ENCODE data around the gene DVL2. TPM values are rescaled to one million over a fixed set of nuclear protein-coding genes. Genes with fewer than 3 reads are reported as not detected.

Gene DVL2
- total and polyA plus RNA-seq, 2 experiments from 2014 or later = 19.5 to 41.2 TPM

GRCh38 chr17:7232114-7232513, 2.2 kb downstream of the DVL2 start:
- in situ Hi-C loops (cut with MboI) = no loop called here
- 70 to 72% methylated on average over 5 of the region's 5 CpGs for WGBS, 2 experiments (ENCODE audit: low coverage in 1 of 2, low lambda C conversion rate in 2 of 2, missing lambda C conversion rate in 2 of 2)
- H3K36me3 ChIP-seq (ENCODE audit: low read depth) = no peaks in the 10 kb centered on the region; the same call in 1 of the 2 replicates

GRCh38 chr17:7229504-7229903, 4.8 kb downstream of the DVL2 start:
- Histone ChIP-seq H3K79me2 (ENCODE audit: insufficient read depth) (peaks cover 56% of the 10 kb centered on the region), H3K4me3 (no peak overlapping the region), H2AFZ (no peak overlapping the region), H3K27me3 (replicated peaks; ENCODE audit: insufficient read depth) (no peaks in the 10 kb centered on the region), H3K9ac (no peak overlapping the region), H3K9me2 (ENCODE audit: insufficient read depth) (no peaks in the 10 kb centered on the region), H3K36me3 (ENCODE audit: low read depth) (peaks cover 6% of the 10 kb centered on the region; the same call in 1 of the 2 replicates), H3K9me3 (ENCODE audit: low read depth) (no peaks in the 10 kb centered on the region), H4K20me1 (ENCODE audit: insufficient read depth) (no peaks in the 10 kb centered on the region; the same call in 1 of the 2 replicates), H3K27ac (no peak overlapping the region), H3K4me2 (ENCODE audit: unreplicated experiment) (no peak overlapping the region), H3K4me1 (ENCODE audit: insufficient read depth) (0 out of 2 replicates have a peak, but pooled peaks cover 8% of the 10 kb centered on the region), H3F3A (ENCODE audit: insufficient read depth) (peaks cover 23% of the 10 kb centered on the region)
- TF ChIP-seq EZH2 (IDR thresholded peaks at IDR 0.05; ENCODE audit: insufficient read depth, poor library complexity, severe bottlenecking) (no peak), EZH2phosphoT487 (IDR thresholded peaks at IDR 0.05; ENCODE audit: insufficient read depth, low read depth) (no peak)
- 97% methylated on average over 11 to 19 of the region's 19 CpGs for WGBS, 2 experiments (ENCODE audit: low coverage in 1 of 2, low lambda C conversion rate in 2 of 2, missing lambda C conversion rate in 2 of 2)
- no peak for DNase-seq
- in situ Hi-C loops (cut with MboI) = no loop called here

More at GRCh38 chr17:7232114-7232513, 2.2 kb downstream of the DVL2 start:
- TF ChIP-seq EZH2 (IDR thresholded peaks at IDR 0.05; ENCODE audit: insufficient read depth, poor library complexity, severe bottlenecking) (no peak), EZH2phosphoT487 (IDR thresholded peaks at IDR 0.05; ENCODE audit: insufficient read depth, low read depth) (no peak)
- Histone ChIP-seq H3K27me3 (replicated peaks; ENCODE audit: insufficient read depth) (no peaks in the 10 kb centered on the region), H3F3A (ENCODE audit: insufficient read depth) (peaks cover 34% of the 10 kb centered on the region), H3K79me2 (ENCODE audit: insufficient read depth) (peaks cover 82% of the 10 kb centered on the region), H4K20me1 (ENCODE audit: insufficient read depth) (no peaks in the 10 kb centered on the region; the same call in 1 of the 2 replicates), H3K9ac (no peak overlapping the region), H3K9me2 (ENCODE audit: insufficient read depth) (no peaks in the 10 kb centered on the region), H3K4me3 (peak overlapping the region; percentile 89), H3K9me3 (ENCODE audit: low read depth) (no peaks in the 10 kb centered on the region), H2AFZ (no peak overlapping the region), H3K4me2 (ENCODE audit: unreplicated experiment) (peak overlapping the region; percentile 95), H3K4me1 (ENCODE audit: insufficient read depth) (peaks cover 22% of the 10 kb centered on the region), H3K27ac (no peak overlapping the region)
- no peak for DNase-seq

GRCh38 chr17:7228920-7229319, 5.4 kb downstream of the DVL2 start:
- no peaks in the 10 kb centered on the region for H3K9me2 ChIP-seq (ENCODE audit: insufficient read depth)
- peaks cover 6% of the 10 kb centered on the region; the same call in 1 of the 2 replicates for H3K36me3 ChIP-seq (ENCODE audit: low read depth)
- DNase-seq = no peak
- H2AFZ ChIP-seq = no peak overlapping the region
- no peak overlapping the region for H3K4me2 ChIP-seq (ENCODE audit: unreplicated experiment)
- WGBS, 2 experiments (ENCODE audit: low coverage in 1 of 2, low lambda C conversion rate in 2 of 2, missing lambda C conversion rate in 2 of 2) = 89 to 94% methylated on average over 11 to 14 of the region's 14 CpGs
- 0 out of 2 replicates have a peak, but pooled peaks cover 8% of the 10 kb centered on the region for H3K4me1 ChIP-seq (ENCODE audit: insufficient read depth)
- no peaks in the 10 kb centered on the region for H3K27me3 ChIP-seq (replicated peaks; ENCODE audit: insufficient read depth)
- no peak overlapping the region for H3K4me3 ChIP-seq
- peaks cover 23% of the 10 kb centered on the region for H3F3A ChIP-seq (ENCODE audit: insufficient read depth)
- H3K79me2 ChIP-seq (ENCODE audit: insufficient read depth) = peaks cover 55% of the 10 kb centered on the region
- H4K20me1 ChIP-seq (ENCODE audit: insufficient read depth) = no peaks in the 10 kb centered on the region; the same call in 1 of the 2 replicates
- TF ChIP-seq EZH2 (IDR thresholded peaks at IDR 0.05; ENCODE audit: insufficient read depth, poor library complexity, severe bottlenecking) = no peak
- TF ChIP-seq EZH2phosphoT487 (IDR thresholded peaks at IDR 0.05; ENCODE audit: insufficient read depth, low read depth) = no peak
- no peak overlapping the region for H3K27ac ChIP-seq
- no peaks in the 10 kb centered on the region for H3K9me3 ChIP-seq (ENCODE audit: low read depth)
- no peak overlapping the region for H3K9ac ChIP-seq
- in situ Hi-C loops (cut with MboI) = no loop called here

- Histone ChIP-seq H2AFZ (no peak overlapping the region), H3K36me3 (ENCODE audit: low read depth) (peaks cover 21% of the 10 kb centered on the region; the same call in 1 of the 2 replicates), H3K4me1 (ENCODE audit: insufficient read depth) (0 out of 2 replicates have a peak, but pooled peaks cover 2% of the 10 kb centered on the region), H3K9ac (no peak overlapping the region), H3F3A (ENCODE audit: insufficient read depth) (peaks cover 23% of the 10 kb centered on the region; the same call in 1 of the 2 replicates), H3K9me2 (ENCODE audit: insufficient read depth) (no peaks in the 10 kb centered on the region), H3K4me2 (ENCODE audit: unreplicated experiment) (no peak overlapping the region), H4K20me1 (ENCODE audit: insufficient read depth) (no peaks in the 10 kb centered on the region; the same call in 1 of the 2 replicates), H3K4me3 (no peak overlapping the region), H3K79me2 (ENCODE audit: insufficient read depth) (peaks cover 48% of the 10 kb centered on the region), H3K27ac (no peak overlapping the region), H3K27me3 (replicated peaks; ENCODE audit: insufficient read depth) (no peaks in the 10 kb centered on the region), H3K9me3 (ENCODE audit: low read depth) (no peaks in the 10 kb centered on the region)
- WGBS, 2 experiments (ENCODE audit: low coverage in 1 of 2, low lambda C conversion rate in 2 of 2, missing lambda C conversion rate in 2 of 2) = 90 to 92% methylated on average over 30 to 31 of the region's 31 CpGs
- in situ Hi-C loops (cut with MboI) = no loop called here
- no peak for DNase-seq
- TF ChIP-seq EZH2 (IDR thresholded peaks at IDR 0.05; ENCODE audit: insufficient read depth, poor library complexity, severe bottlenecking) (no peak), EZH2phosphoT487 (IDR thresholded peaks at IDR 0.05; ENCODE audit: insufficient read depth, low read depth) (no peak)
Observed at GRCh38 chr17:7226721-7227710, 7.3 kb downstream of the DVL2 start.

Data from GM23248 (cell line).